GM12891 (cell line): ENCODE data around the gene MGLL.

Experiments used
- DNase-seq: peaks from one replicate; pipeline ENCODE4 v3.0.0; 2011; ENCODE audit warnings: low spot score; ENCODE audit not compliant: insufficient read length
- FAIRE-seq: peaks from 2 replicates; lab custom pipeline; 2011; peaks lifted over from hg19 to GRCh38; lab: Jason Lieb, UNC
- PAX5 ChIP-seq: IDR thresholded peaks from 2 replicates; pipeline ENCODE4 v1.6.1; 2011; ENCODE audit warnings: low read length, moderate library complexity, mild to moderate bottlenecking; ENCODE audit not compliant: insufficient read depth, severe bottlenecking
- POLR2A ChIP-seq: IDR thresholded peaks from 2 replicates; pipeline ENCODE4 v1.6.1; 2011; ENCODE audit warnings: low read depth, low read length, control low read depth
- POLR2AphosphoS5 ChIP-seq: IDR thresholded peaks from 2 replicates; pipeline ENCODE4 v1.6.1; 2011; ENCODE audit warnings: low read depth, low read length, control low read depth
- POU2F2 ChIP-seq: IDR thresholded peaks from 2 replicates; pipeline ENCODE4 v1.6.1; 2011; ENCODE audit warnings: low read depth, mild to moderate bottlenecking, control low read depth, low read length, moderate library complexity
- SPI1 ChIP-seq: IDR thresholded peaks from 2 replicates; pipeline ENCODE4 v1.6.1; 2011; ENCODE audit warnings: low read depth, low read length, control low read depth
- TAF1 ChIP-seq: IDR thresholded peaks from 2 replicates; pipeline ENCODE4 v1.6.1; 2011; ENCODE audit warnings: low read depth, low read length, control low read depth

Gene MGLL

DNA sequence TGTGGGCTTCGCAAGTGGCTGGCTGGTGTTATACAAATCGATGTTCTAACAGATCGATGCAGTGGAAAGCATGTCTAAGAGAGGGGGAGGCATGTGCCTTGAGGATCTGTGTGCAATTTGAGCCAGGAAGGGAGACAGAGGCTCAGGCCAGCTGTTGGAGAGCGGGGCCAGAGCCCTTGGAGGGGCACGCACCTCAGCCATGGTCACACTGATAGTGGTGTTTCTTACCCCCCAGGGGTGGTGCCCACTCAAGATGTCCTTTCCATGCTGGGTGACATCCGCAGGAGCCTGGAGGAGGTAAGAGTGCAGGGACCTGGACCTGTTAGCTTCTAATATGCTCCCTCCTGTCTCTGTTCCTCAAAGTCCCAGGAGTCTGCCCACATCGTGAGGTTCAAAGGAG is 153.4 kb downstream of the MGLL start:
- DNase-seq (no peak), FAIRE-seq (no peak)
- TF ChIP-seq SPI1 (no peak), POLR2AphosphoS5 (no peak), TAF1 (no peak), PAX5 (no peak), POU2F2 (no peak), POLR2A (no peak)

DNA sequence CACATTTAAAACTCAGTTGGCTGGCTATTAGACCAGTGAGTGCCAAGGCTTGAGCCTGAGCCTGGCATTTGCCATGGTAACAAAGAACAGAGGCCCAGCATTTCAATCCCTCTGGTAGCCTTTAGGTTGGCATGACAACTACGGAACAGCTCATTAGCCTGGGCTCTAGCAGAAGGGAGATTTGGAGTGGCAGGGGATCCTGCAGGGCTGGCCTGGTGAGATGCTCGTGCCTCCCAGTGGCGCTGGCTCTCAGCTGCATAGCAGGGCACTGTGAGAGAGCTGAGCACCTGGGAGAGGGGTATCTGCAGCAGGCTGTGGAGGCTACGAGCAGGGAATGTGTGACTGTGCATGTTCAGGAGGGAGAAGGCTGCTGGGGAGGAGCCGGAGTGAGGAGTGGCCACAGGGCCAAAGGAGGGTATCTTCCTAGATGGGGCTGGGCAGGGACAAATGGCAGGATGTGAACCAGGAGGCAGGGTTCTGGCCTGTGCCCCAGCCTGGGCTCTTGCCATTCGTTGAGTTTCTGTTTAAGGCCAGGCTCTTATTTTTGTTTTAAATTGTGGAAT is 155.1 kb downstream of the MGLL start:
- no peak for TF ChIP-seq TAF1
- no peak for TF ChIP-seq POLR2AphosphoS5
- no peak for TF ChIP-seq POU2F2
- TF ChIP-seq SPI1, result no peak
- TF ChIP-seq POLR2A, result no peak
- TF ChIP-seq PAX5, result no peak
- FAIRE-seq, result no peak
- no peak for DNase-seq

DNA sequence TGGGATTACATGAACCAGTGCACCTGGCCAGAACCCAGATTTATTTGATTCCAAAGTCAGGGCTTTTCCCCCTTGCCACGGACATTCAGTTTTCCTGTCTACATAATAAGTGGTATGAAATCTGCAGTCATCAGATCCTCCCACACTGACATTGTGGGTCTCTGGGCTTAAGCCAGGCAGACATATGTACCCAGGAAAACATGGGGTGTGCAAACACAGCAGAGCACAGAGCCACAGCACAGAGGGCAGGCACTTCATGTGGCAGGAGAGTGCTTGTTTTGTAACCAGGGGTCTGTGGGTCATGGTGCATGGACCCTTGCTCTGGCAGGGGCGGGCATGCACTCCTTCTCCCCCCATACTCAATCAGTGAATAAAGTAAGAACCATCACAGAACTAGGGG is 155.6 kb downstream of the MGLL start:
- TF ChIP-seq TAF1, result no peak
- no peak for TF ChIP-seq SPI1
- TF ChIP-seq POLR2A, result no peak
- TF ChIP-seq PAX5, result no peak
- TF ChIP-seq POLR2AphosphoS5, result no peak
- no peak for DNase-seq
- FAIRE-seq, result no peak

DNA sequence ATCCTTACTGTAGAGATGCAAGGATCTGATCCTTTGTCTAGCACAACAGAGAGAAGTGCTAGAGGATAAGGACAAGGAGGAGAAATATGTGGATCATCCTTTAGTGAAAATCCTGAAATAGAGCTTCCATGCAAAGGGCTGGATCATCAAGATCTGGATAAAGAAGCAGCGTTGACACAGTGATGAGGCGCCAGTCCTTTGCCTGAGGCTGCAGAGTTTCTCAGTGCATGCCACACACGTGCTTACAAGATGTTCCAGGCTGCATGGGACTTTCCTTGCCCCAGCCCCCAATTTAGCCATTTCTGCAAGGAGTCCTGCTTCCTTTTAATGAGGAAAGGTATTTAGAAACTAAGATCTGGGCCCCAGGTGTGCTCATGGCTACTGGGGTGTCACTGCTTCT is 156.7 kb downstream of the MGLL start:
- no peak for TF ChIP-seq POLR2AphosphoS5
- no peak for TF ChIP-seq POLR2A
- TF ChIP-seq TAF1, result no peak
- no peak for TF ChIP-seq SPI1
- no peak for TF ChIP-seq PAX5
- TF ChIP-seq POU2F2, result no peak
- DNase-seq (no peak), FAIRE-seq (no peak)

DNA sequence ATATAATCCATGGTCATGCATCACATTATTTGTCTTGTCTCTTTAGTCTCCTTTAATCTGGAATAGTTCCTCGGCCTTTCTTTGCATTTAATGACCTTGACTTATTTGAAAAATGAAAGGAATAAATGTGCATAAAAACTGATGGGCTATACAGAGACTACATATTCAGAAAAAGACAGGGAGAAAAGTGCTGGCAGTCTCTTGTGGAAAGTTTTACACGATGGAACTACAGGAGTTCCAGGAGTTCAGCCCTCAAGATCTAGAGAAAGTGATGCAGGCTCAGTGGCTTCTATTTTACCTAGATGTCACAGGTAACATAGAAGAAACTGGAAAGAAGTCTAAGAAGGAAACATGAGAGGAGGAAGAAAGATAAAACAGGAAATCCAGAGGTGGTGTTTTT is 157.2 kb downstream of the MGLL start:
- no peak for DNase-seq
- TF ChIP-seq TAF1, result no peak
- no peak for TF ChIP-seq POU2F2
- TF ChIP-seq PAX5, result no peak
- TF ChIP-seq POLR2AphosphoS5, result no peak
- FAIRE-seq, result no peak

DNA sequence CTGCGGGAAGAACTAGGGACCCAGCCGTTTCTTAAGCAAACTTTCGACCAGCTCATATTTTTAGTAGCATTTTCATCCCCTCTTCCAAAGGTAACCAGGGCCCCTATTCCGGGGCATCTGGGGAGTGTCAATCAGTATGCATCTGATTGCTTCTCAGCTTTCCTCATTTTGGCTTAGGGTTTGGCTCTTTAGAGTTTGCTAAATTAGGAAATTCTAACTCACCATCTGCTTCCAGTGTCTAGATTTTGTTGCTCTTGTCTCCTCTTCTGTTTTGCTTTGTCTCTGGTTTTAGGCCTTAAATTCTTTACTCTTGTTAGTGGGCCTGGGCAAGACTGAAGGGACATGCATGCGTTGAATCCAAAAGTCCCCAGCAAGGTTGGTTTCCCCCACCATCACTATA is 159.2 kb downstream of the MGLL start:
- TF ChIP-seq SPI1, result no peak
- TF ChIP-seq POLR2AphosphoS5, result no peak
- TF ChIP-seq TAF1, result no peak
- no peak for TF ChIP-seq POU2F2
- TF ChIP-seq PAX5, result no peak
- TF ChIP-seq POLR2A, result no peak
- DNase-seq (no peak), FAIRE-seq (no peak)

DNA sequence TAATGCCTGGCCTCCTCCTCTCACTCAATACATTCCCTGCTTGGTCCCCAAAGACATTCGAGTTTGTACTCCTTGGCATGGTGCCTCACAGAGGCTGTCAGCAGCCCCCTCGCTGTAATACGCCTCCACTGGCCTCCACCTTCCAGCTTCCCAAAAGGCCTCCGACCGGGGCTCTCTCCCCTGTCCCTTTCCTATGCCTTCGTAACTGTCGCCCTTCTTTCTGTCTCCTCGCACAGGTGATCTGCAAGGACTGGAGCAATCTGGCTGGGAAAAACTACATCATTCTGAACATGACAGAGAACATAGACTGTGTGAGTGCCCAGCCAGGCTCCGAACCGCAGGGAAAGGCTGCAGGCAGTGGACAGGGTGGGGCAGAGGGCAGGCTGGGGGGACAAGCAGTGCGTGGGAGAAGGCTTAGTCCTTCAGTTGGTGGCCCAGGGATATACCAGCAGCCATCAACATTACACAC is 160.3 kb downstream of the MGLL start:
- no peak for TF ChIP-seq POLR2A
- DNase-seq (no peak), FAIRE-seq (no peak)

DNA sequence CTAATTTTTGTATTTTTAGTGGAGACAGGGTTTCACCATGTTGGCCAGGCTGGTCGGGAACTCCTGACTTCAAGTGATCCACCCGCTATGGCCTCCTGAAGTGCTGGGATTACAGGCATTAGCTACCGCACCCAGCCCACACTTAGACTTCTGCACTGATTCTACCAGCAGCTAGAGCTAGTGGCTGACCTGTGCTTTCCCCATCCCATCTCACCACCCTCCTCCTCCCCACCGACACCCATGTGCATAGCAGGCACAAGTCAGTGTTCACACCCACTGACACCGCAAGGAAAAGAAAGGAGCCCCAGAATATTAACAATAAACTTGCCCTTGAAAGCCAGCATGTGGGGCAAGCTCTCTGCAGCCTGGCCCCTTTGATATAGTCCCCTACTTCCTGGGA is 160.7 kb downstream of the MGLL start:
- FAIRE-seq, result no peak
- no peak for DNase-seq
- no peak for TF ChIP-seq POLR2AphosphoS5
- TF ChIP-seq PAX5, result no peak
- TF ChIP-seq POLR2A, result no peak
- no peak for TF ChIP-seq SPI1
- TF ChIP-seq TAF1, result no peak
- no peak for TF ChIP-seq POU2F2

DNA sequence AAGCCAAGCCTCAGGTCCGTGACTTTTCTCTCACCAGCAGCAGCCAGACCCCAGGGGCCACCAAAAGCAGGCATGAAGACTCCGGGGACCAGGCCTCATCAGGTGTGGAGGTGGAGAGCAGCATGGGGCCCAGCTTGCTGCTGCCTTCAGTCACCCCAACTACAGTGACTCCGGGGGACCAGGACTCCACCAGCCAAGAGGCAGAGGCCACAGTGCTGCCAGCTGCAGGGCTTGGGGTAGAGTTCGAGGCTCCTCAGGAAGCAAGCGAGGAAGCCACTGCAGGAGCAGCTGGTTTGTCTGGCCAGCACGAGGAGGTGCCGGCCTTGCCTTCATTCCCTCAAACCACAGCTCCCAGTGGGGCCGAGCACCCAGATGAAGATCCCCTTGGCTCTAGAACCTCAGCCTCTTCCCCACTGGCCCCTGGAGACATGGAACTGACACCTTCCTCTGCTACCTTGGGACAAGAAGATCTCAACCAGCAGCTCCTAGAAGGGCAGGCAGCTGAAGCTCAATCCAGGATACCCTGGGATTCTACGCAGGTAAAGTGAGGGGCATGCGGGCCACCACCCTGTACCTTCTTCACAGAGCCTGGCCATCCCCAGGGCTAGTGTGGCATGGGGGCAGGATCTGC is 161.6 kb downstream of the MGLL start:
- FAIRE-seq (no peak), DNase-seq (no peak)
- TF ChIP-seq TAF1 (no peak), POU2F2 (no peak), PAX5 (no peak), POLR2AphosphoS5 (no peak), POLR2A (no peak), SPI1 (no peak)

DNA sequence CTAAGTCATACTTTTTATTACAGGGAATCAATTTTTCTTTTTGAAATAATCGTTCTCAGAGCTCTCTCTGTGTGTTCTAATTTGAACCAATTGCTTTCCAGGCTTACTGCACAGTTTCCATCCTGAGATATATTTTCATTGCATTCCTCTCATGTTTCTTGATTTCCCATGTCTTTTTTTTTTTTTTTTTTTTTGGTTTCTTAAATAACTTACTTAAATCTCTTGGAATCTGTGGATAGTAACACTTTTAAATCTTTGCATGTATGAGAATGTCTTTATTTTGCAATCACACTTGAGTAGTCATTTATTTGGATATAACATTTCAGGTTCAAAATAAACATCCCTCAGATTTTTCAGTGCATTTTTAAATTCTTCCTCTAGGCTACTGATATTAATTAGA is 164.1 kb downstream of the MGLL start:
- no peak for FAIRE-seq
- no peak for DNase-seq

More for the DNA sequence above, 164.1 kb downstream of the MGLL start:
- TF ChIP-seq POU2F2, result no peak
- no peak for TF ChIP-seq POLR2AphosphoS5
- no peak for TF ChIP-seq SPI1
- TF ChIP-seq POLR2A, result no peak
- no peak for TF ChIP-seq TAF1
- TF ChIP-seq PAX5, result no peak
